HCEC 1CT (cell line): ENCODE data around the gene IFNA10.
"Not testable (repeated sequence)": the region's sequence is repeated elsewhere in the genome, so short reads cannot be mapped to it uniquely, and the experiment has no call there.

ENCODE experiments used
- DNase-seq: peaks from one replicate; pipeline ENCODE4 v3.0.0-alpha.2; 2017

The IFNA10 gene

GRCh38 chr9:21207043-21207442, at the start of gene IFNA10:
IFNA10 (minus strand) TSS chr9:21207143; CDS start chr9:21207097, 46 bp downstream.
- DNase-seq = not testable (repeated sequence)

GRCh38 chr9:21255538-21256212, 48.7 kb upstream of the IFNA10 start:
- DNase-seq = no peak

GRCh38 chr9:21252721-21253547, 46.0 kb upstream of the IFNA10 start:
- peak; percentile 30 for DNase-seq

GRCh38 chr9:21251638-21252037, 44.7 kb upstream of the IFNA10 start:
- no peak for DNase-seq

- DNase-seq = no peak
Measured at GRCh38 chr9:21251190-21251589, 44.2 kb upstream of the IFNA10 start.

GRCh38 chr9:21244836-21245235, 37.9 kb upstream of the IFNA10 start:
- no peak for DNase-seq

- DNase-seq = no peak
Measured at GRCh38 chr9:21239911-21240310, 33.0 kb upstream of the IFNA10 start, which contains the start of gene IFNA14. IFNA14 (minus strand) TSS chr9:21240005; CDS start chr9:21239935, 70 bp downstream.

GRCh38 chr9:21236360-21236714, 29.4 kb upstream of the IFNA10 start:
- not testable (repeated sequence) for DNase-seq

- peak; percentile 57 for DNase-seq
Measured at GRCh38 chr9:21235468-21236359, 28.8 kb upstream of the IFNA10 start.

GRCh38 chr9:21234153-21234687, 27.3 kb upstream of the IFNA10 start:
- DNase-seq = no peak

GRCh38 chr9:21233258-21233657, 26.3 kb upstream of the IFNA10 start:
- DNase-seq = no peak

GRCh38 chr9:21228122-21228521, 21.2 kb upstream of the IFNA10 start, which contains the start of gene IFNA17:
IFNA17 (minus strand) TSS chr9:21228222; CDS start chr9:21228173, 49 bp downstream.
- no peak for DNase-seq

- not testable (repeated sequence) for DNase-seq
Measured at GRCh38 chr9:21217211-21217610, 10.3 kb upstream of the IFNA10 start, which contains the start of gene IFNA16. IFNA16 (minus strand) TSS chr9:21217311; CDS start chr9:21217305, 6 bp downstream.

GRCh38 chr9:21213411-21214326, 6.7 kb upstream of the IFNA10 start:
- DNase-seq = peak; percentile 10

- DNase-seq = not testable (repeated sequence)
Measured at GRCh38 chr9:21212160-21212559, 5.2 kb upstream of the IFNA10 start.

GRCh38 chr9:21210782-21211181, 3.8 kb upstream of the IFNA10 start:
- DNase-seq = not testable (repeated sequence)

- DNase-seq = no peak
Measured at GRCh38 chr9:21210311-21210710, 3.4 kb upstream of the IFNA10 start.

- DNase-seq = no peak
Measured at GRCh38 chr9:21205204-21205603, 1.7 kb downstream of the IFNA10 start.

- DNase-seq = not testable (repeated sequence)
Measured at GRCh38 chr9:21202105-21202504, 4.8 kb downstream of the IFNA10 start, which contains the start of gene IFNA7. IFNA7 (minus strand) TSS chr9:21202205; CDS start chr9:21202165, 40 bp downstream.

GRCh38 chr9:21194867-21195776, 11.8 kb downstream of the IFNA10 start:
- peak; percentile 6 for DNase-seq
